Muscle of leg (tissue), 11 donors: ENCODE results near the gene ZBTB24. TPM values are rescaled to one million over a fixed set of nuclear protein-coding genes. Genes with fewer than 3 reads are reported as not detected.
"Not testable (repeated sequence)": the region's sequence is repeated elsewhere in the genome, so short reads cannot be mapped to it uniquely, and the experiment has no call there.

ENCODE experiments used
- DNase-seq: peaks from one replicate; pipeline ENCODE4 v3.0.0; 2013
- H3K27ac ChIP-seq: one replicate; pipeline ENCODE4 v1.5.1; 2013; ENCODE audit warnings: mild to moderate bottlenecking, low read length, control low read depth
- H3K27me3 ChIP-seq: one replicate; pipeline ENCODE4 v1.6.1; 2013; ENCODE audit warnings: low read length; ENCODE audit not compliant: control insufficient read depth, insufficient read depth
- H3K36me3 ChIP-seq: one replicate; pipeline ENCODE4 v1.6.1; 2013; ENCODE audit warnings: low read length; ENCODE audit not compliant: control insufficient read depth, insufficient read depth
- H3K4me1 ChIP-seq: one replicate; pipeline ENCODE4 v1.6.1; 2013; ENCODE audit warnings: low read length; ENCODE audit not compliant: control insufficient read depth, insufficient read depth
- H3K4me3 ChIP-seq: one replicate; pipeline ENCODE4 v1.5.1; 2013; ENCODE audit warnings: low read length, control low read depth
- H3K9me3 ChIP-seq: replicated peaks from 2 replicates; pipeline ENCODE4 v1.6.1; 2013; ENCODE audit warnings: low read depth, low read length; ENCODE audit not compliant: control insufficient read depth
- WGBS: methylation state at CpG from one replicate; pipeline ENCODE4 v1.1.5; 2013; ENCODE audit warnings: missing lambda C conversion rate; ENCODE audit not compliant: insufficient coverage; 5-methylcytosine and 5-hydroxymethylcytosine counted together
- polyA plus RNA-seq, 8 donors: library from polyadenylated mRNA; unstranded; fragments of 120-200 nt; gene quantifications; one replicate each; pipeline versions ENCODE4 v1.2.1 to v1.2.3, GENCODE V29; 2013; ENCODE audit warnings: inconsistent platforms in 1 of 8, low replicate concordance in 1 of 8; ENCODE audit not compliant: insufficient read length in 8 of 8, insufficient read depth in 1 of 8
- total RNA-seq: library from RNA; stranded (reverse); fragments of 120-200 nt; gene quantifications from one replicate; pipeline ENCODE4 v1.2.4, GENCODE V29; 2013

The ZBTB24 gene
- total and polyA plus RNA-seq, 9 donors: 4.4 to 6.2 (median 4.8) TPM

GRCh38 chr6:109473120-109473519 lies 9.9 kb downstream of the ZBTB24 start:
- peaks cover 76% of the 10 kb centered on the region for H3K36me3 ChIP-seq
- H3K27ac ChIP-seq: no peak overlapping the region
- H3K4me3 ChIP-seq: no peak overlapping the region
- H3K4me1 ChIP-seq: no peaks in the 10 kb centered on the region
- H3K9me3 ChIP-seq: no peaks in the 10 kb centered on the region
- WGBS: 92% methylated on average over 3 of the region's 3 CpGs
- no peak for DNase-seq
- H3K27me3 ChIP-seq: no peaks in the 10 kb centered on the region

- H3K9me3 ChIP-seq: no peaks in the 10 kb centered on the region
- peaks cover 71% of the 10 kb centered on the region for H3K36me3 ChIP-seq
- H3K27ac ChIP-seq: no peak overlapping the region
- no peak overlapping the region for H3K4me3 ChIP-seq
- 87% methylated on average over 8 of the region's 9 CpGs for WGBS
- H3K4me1 ChIP-seq: no peaks in the 10 kb centered on the region
- no peak for DNase-seq
- H3K27me3 ChIP-seq: no peaks in the 10 kb centered on the region
Measured at GRCh38 chr6:109472132-109472995, 10.7 kb downstream of the ZBTB24 start.

GRCh38 chr6:109471105-109471810 lies 11.8 kb downstream of the ZBTB24 start:
- H3K27me3 ChIP-seq: no peaks in the 10 kb centered on the region
- no peak overlapping the region for H3K4me3 ChIP-seq
- no peaks in the 10 kb centered on the region for H3K4me1 ChIP-seq
- peaks cover 69% of the 10 kb centered on the region for H3K36me3 ChIP-seq
- WGBS: 83% methylated on average over 3 of the region's 5 CpGs
- no peak overlapping the region for H3K27ac ChIP-seq
- H3K9me3 ChIP-seq: no peaks in the 10 kb centered on the region
- DNase-seq: no peak

- Histone ChIP-seq H3K4me1 (no peaks in the 10 kb centered on the region), H3K4me3 (no peak overlapping the region), H3K36me3 (peaks cover 70% of the 10 kb centered on the region), H3K27ac (no peak overlapping the region), H3K9me3 (no peaks in the 10 kb centered on the region), H3K27me3 (no peaks in the 10 kb centered on the region)
- no peak for DNase-seq
- 91% methylated on average over 5 of the region's 5 CpGs for WGBS
Measured at GRCh38 chr6:109469591-109470189, 13.3 kb downstream of the ZBTB24 start.

GRCh38 chr6:109467696-109468095 lies 15.3 kb downstream of the ZBTB24 start:
- DNase-seq: no peak
- H3K4me3 ChIP-seq: no peak overlapping the region
- no peaks in the 10 kb centered on the region for H3K9me3 ChIP-seq
- no peak overlapping the region for H3K27ac ChIP-seq
- WGBS: 95% methylated on average over 6 of the region's 6 CpGs
- H3K36me3 ChIP-seq: peaks cover 57% of the 10 kb centered on the region
- H3K4me1 ChIP-seq: no peaks in the 10 kb centered on the region
- no peaks in the 10 kb centered on the region for H3K27me3 ChIP-seq

- no peak overlapping the region for H3K27ac ChIP-seq
- peaks cover 52% of the 10 kb centered on the region for H3K36me3 ChIP-seq
- no peaks in the 10 kb centered on the region for H3K9me3 ChIP-seq
- DNase-seq: no peak
- no peak overlapping the region for H3K4me3 ChIP-seq
- H3K4me1 ChIP-seq: no peaks in the 10 kb centered on the region
- no peaks in the 10 kb centered on the region for H3K27me3 ChIP-seq
- WGBS: 69% methylated on average over 3 of the region's 7 CpGs
Measured at GRCh38 chr6:109466212-109466923, 16.7 kb downstream of the ZBTB24 start.

GRCh38 chr6:109465772-109466171 lies 17.2 kb downstream of the ZBTB24 start:
- H3K36me3 ChIP-seq: peaks cover 46% of the 10 kb centered on the region
- no peak overlapping the region for H3K4me3 ChIP-seq
- no peaks in the 10 kb centered on the region for H3K9me3 ChIP-seq
- 89% methylated on average over 7 of the region's 7 CpGs for WGBS
- no peak for DNase-seq
- H3K27me3 ChIP-seq: no peaks in the 10 kb centered on the region
- H3K27ac ChIP-seq: no peak overlapping the region
- no peaks in the 10 kb centered on the region for H3K4me1 ChIP-seq

GRCh38 chr6:109461733-109462526 lies 21.1 kb downstream of the ZBTB24 start:
- Histone ChIP-seq H3K4me3 (no peak overlapping the region), H3K27ac (no peak overlapping the region), H3K36me3 (peaks cover 23% of the 10 kb centered on the region), H3K4me1 (peaks cover 2% of the 10 kb centered on the region), H3K9me3 (no peaks in the 10 kb centered on the region), H3K27me3 (no peaks in the 10 kb centered on the region)
- no CpG with 5 or more reads among the region's 1 CpG for WGBS
- no peak for DNase-seq

- H3K4me3 ChIP-seq, H3K9me3 ChIP-seq, DNase-seq, H3K27me3 ChIP-seq, H3K27ac ChIP-seq, H3K4me1 ChIP-seq: not testable (repeated sequence)
- H3K36me3 ChIP-seq: peaks cover 22% of the 10 kb centered on the region
- no CpG with 5 or more reads among the region's 1 CpG for WGBS
Measured at GRCh38 chr6:109461205-109461604, 21.8 kb downstream of the ZBTB24 start.
